ENCODE results near the gene OPA3.

OPA3 gene

DNA sequence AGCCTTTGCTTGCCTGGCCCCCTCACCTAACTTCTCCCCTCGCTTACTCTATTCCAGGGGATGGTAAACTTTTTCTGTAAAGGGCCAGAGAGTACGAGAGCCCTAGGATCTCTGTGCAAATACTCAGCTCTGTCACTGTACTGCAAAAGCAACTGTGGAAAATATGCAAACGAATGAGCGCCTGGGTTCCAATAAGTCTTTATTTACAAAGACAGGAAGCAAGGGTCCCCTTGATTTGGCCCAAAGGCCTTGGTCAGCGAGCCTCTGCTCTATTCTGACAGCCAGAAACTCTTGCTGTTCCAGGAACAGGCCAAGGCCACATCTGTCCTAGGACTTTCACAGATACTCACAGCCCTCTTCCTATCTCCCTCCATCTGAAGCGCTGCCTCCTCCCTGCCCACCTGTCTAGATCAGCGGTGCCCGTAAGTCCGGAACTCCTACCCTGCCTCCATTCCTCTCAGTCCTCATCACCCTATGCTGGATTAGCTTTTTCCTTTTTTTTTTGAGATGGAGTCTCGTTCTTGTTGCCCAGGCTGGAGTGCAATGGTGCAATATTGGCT is 37.3 kb downstream of the OPA3 start:
- peaks cover 2% of the 10 kb centered on the region for H3K36me3 Mint-ChIP-seq (ENCODE audit: insufficient read depth)
- H3K27ac Mint-ChIP-seq (ENCODE audit: low read depth), result no peak overlapping the region
- no peak overlapping the region for H3K4me3 Mint-ChIP-seq
- no peaks in the 10 kb centered on the region for H3K27me3 Mint-ChIP-seq
- ATAC-seq (replicated peaks; ENCODE audit: extremely low read depth, poor library complexity, severe bottlenecking) (no peak), DNase-seq (ENCODE audit: low spot score in 2 of 2) (no peak)
- no peaks in the 10 kb centered on the region for H3K9me3 Mint-ChIP-seq
- H3K4me1 Mint-ChIP-seq, result no peaks in the 10 kb centered on the region

DNA sequence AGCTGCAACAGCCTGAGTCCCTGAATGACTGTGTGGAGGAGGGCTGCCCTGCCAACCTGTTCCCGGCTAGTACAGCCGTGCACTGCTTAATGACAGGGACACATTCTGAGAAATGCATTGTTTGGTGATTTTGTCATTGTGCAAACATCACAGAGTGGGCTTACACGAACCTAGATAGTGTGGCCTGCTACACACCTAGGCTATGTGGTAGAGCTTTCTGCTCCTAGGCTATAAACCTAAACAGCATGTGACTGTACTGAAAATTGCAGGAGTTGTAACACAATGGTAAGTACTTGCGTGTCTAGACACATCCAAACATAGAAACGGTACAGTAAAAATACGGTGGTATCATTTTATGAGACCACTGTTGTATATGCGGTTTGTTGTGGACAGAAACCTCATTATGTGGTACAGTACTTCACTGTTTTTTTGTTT is 42.4 kb downstream of the OPA3 start:
- H3K27ac Mint-ChIP-seq (ENCODE audit: low read depth), result no peak overlapping the region
- no peak for ATAC-seq (replicated peaks; ENCODE audit: extremely low read depth, poor library complexity, severe bottlenecking)
- no peaks in the 10 kb centered on the region for H3K9me3 Mint-ChIP-seq
- no peaks in the 10 kb centered on the region for H3K27me3 Mint-ChIP-seq
- no peaks in the 10 kb centered on the region for H3K4me1 Mint-ChIP-seq
- H3K4me3 Mint-ChIP-seq, result no peak overlapping the region
- no peaks in the 10 kb centered on the region for H3K36me3 Mint-ChIP-seq (ENCODE audit: insufficient read depth)
- DNase-seq (ENCODE audit: low spot score in 2 of 2), result no peak

DNA sequence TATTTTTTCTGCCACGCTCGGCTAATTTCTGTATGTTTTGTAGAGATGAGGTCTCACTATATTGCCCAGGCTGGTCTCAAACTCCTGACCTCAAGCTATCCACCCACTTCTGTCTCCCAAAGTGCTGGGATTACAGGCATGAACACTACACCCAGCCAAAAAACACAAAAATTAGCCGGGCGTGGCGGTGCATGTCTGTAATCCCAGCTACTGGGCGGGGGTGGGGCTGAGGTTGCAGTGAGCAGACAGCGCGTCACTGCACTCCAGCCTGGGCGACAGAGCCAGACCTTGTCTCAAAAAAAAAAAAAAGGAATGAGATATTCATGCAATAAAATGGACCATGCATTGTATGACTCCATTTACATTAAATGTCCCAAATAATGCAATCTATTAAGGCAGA is 45.1 kb downstream of the OPA3 start:
- Mint-ChIP-seq H3K27ac (ENCODE audit: low read depth) (no peak overlapping the region), H3K9me3 (no peaks in the 10 kb centered on the region), H3K27me3 (no peaks in the 10 kb centered on the region), H3K36me3 (ENCODE audit: insufficient read depth) (no peaks in the 10 kb centered on the region), H3K4me1 (no peaks in the 10 kb centered on the region), H3K4me3 (no peak overlapping the region)
- no peak for ATAC-seq (replicated peaks; ENCODE audit: extremely low read depth, poor library complexity, severe bottlenecking)
- DNase-seq (ENCODE audit: low spot score in 2 of 2), result no peak

DNA sequence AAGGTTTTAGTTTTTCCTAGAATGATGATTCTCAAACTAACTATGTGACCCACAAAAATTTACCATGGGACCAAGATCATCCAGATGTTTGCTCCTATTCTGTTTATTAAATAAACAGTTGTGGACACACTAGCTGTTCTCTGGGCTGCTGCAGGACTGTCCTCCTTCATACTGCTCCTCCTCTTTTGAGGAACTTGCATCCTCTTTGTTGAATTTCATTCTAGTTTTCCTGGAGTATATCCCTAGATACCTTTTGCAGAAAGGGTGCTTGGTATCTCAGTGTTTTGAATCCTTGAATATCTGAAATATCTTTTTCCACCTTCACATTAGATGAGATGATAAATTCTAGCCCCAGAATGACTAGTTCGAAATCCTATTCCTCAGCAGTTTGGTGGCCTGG is 53.3 kb downstream of the OPA3 start:
- Mint-ChIP-seq H3K27ac (ENCODE audit: low read depth) (no peak overlapping the region), H3K4me1 (peaks cover 10% of the 10 kb centered on the region), H3K27me3 (no peaks in the 10 kb centered on the region), H3K36me3 (ENCODE audit: insufficient read depth) (peaks cover 6% of the 10 kb centered on the region), H3K4me3 (no peak overlapping the region), H3K9me3 (no peaks in the 10 kb centered on the region)
- ATAC-seq (replicated peaks; ENCODE audit: extremely low read depth, poor library complexity, severe bottlenecking) (no peak), DNase-seq (ENCODE audit: low spot score in 2 of 2) (no peak)

DNA sequence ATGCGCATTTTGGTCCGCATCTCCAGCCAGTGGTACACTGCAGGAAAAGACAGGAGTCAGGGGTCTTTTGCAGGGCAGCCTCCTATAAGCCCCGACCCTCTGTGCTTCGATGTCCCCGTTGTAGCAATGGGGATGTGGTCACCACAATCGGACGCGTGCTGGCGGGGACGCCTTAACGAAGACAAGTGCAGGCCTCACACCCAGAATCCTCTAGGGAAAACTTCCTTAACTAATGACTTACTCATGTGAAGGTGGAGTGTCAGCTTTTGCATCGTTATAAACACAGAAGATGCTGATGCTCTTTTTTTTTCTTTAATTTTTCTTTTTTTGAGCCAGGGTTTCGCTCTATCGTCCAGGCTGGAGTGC is 55.2 kb downstream of the OPA3 start:
- DNase-seq (ENCODE audit: low spot score in 2 of 2) (no peak), ATAC-seq (replicated peaks; ENCODE audit: extremely low read depth, poor library complexity, severe bottlenecking) (no peak)
- H3K27ac Mint-ChIP-seq (ENCODE audit: low read depth), result no peak overlapping the region
- no peaks in the 10 kb centered on the region for H3K9me3 Mint-ChIP-seq
- H3K4me3 Mint-ChIP-seq, result no peak overlapping the region
- no peaks in the 10 kb centered on the region for H3K27me3 Mint-ChIP-seq
- peaks cover 17% of the 10 kb centered on the region for H3K36me3 Mint-ChIP-seq (ENCODE audit: insufficient read depth)
- H3K4me1 Mint-ChIP-seq, result peaks cover 10% of the 10 kb centered on the region

GRCh38 chr19:45528744-45529419 is 55.7 kb downstream of the OPA3 start:
- Mint-ChIP-seq H3K36me3 (ENCODE audit: insufficient read depth) (peaks cover 22% of the 10 kb centered on the region), H3K27ac (ENCODE audit: low read depth) (no peak overlapping the region), H3K27me3 (no peaks in the 10 kb centered on the region), H3K4me3 (no peak overlapping the region), H3K4me1 (peaks cover 11% of the 10 kb centered on the region), H3K9me3 (no peaks in the 10 kb centered on the region)
- ATAC-seq (replicated peaks; ENCODE audit: extremely low read depth, poor library complexity, severe bottlenecking), result no peak
- no peak for DNase-seq (ENCODE audit: low spot score in 2 of 2)

GRCh38 chr19:45528149-45528743 is 56.4 kb downstream of the OPA3 start:
- no peaks in the 10 kb centered on the region for H3K27me3 Mint-ChIP-seq
- ATAC-seq (replicated peaks; ENCODE audit: extremely low read depth, poor library complexity, severe bottlenecking), result no peak
- H3K27ac Mint-ChIP-seq (ENCODE audit: low read depth), result peak overlapping the region; percentile 24
- H3K4me1 Mint-ChIP-seq, result peaks cover 17% of the 10 kb centered on the region
- peaks cover 27% of the 10 kb centered on the region for H3K36me3 Mint-ChIP-seq (ENCODE audit: insufficient read depth)
- no peak for DNase-seq (ENCODE audit: low spot score in 2 of 2)
- no peaks in the 10 kb centered on the region for H3K9me3 Mint-ChIP-seq
- H3K4me3 Mint-ChIP-seq, result no peak overlapping the region

GRCh38 chr19:45527731-45528130 is 56.9 kb downstream of the OPA3 start:
- no peak for DNase-seq (ENCODE audit: low spot score in 2 of 2)
- no peak for ATAC-seq (replicated peaks; ENCODE audit: extremely low read depth, poor library complexity, severe bottlenecking)
- Mint-ChIP-seq H3K36me3 (ENCODE audit: insufficient read depth) (peaks cover 27% of the 10 kb centered on the region), H3K27me3 (no peaks in the 10 kb centered on the region), H3K4me3 (no peak overlapping the region), H3K9me3 (no peaks in the 10 kb centered on the region), H3K4me1 (peaks cover 17% of the 10 kb centered on the region), H3K27ac (ENCODE audit: low read depth) (peak overlapping the region; percentile 24)

DNA sequence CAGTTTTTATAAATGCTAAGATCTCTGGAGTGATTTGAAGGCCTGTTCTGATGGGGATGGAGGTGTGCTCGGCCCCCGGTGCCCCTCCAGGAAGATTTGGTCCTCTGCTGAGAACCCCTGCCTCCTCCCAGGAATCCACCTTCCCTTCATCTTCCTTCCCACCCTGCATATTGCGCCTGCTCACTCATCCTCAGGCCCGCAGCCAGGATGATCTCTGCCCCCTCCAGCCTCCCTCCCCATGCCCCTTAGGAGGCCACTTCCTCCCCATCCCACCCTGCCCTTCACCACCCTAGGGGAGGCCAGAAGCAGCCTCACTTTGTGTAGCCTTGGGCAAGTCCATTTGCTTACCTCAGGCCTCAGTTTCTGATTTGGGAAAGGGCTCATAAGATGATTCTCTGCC is 57.6 kb downstream of the OPA3 start:
- H3K4me3 Mint-ChIP-seq, result no peak overlapping the region
- peaks cover 30% of the 10 kb centered on the region for H3K36me3 Mint-ChIP-seq (ENCODE audit: insufficient read depth)
- no peaks in the 10 kb centered on the region for H3K27me3 Mint-ChIP-seq
- ATAC-seq (replicated peaks; ENCODE audit: extremely low read depth, poor library complexity, severe bottlenecking) (no peak), DNase-seq (ENCODE audit: low spot score in 2 of 2) (no peak)
- H3K27ac Mint-ChIP-seq (ENCODE audit: low read depth), result no peak overlapping the region
- H3K4me1 Mint-ChIP-seq, result peaks cover 17% of the 10 kb centered on the region
- H3K9me3 Mint-ChIP-seq, result no peaks in the 10 kb centered on the region

- H3K27me3 Mint-ChIP-seq, result no peaks in the 10 kb centered on the region
- H3K4me1 Mint-ChIP-seq, result peaks cover 17% of the 10 kb centered on the region
- no peak overlapping the region for H3K4me3 Mint-ChIP-seq
- H3K9me3 Mint-ChIP-seq, result no peaks in the 10 kb centered on the region
- ATAC-seq (replicated peaks; ENCODE audit: extremely low read depth, poor library complexity, severe bottlenecking) (no peak), DNase-seq (ENCODE audit: low spot score in 2 of 2) (no peak)
- H3K36me3 Mint-ChIP-seq (ENCODE audit: insufficient read depth), result peaks cover 35% of the 10 kb centered on the region
- H3K27ac Mint-ChIP-seq (ENCODE audit: low read depth), result no peak overlapping the region
These were observed 58.5 kb downstream of the OPA3 start for GRCh38 chr19:45526143-45526542.

DNA sequence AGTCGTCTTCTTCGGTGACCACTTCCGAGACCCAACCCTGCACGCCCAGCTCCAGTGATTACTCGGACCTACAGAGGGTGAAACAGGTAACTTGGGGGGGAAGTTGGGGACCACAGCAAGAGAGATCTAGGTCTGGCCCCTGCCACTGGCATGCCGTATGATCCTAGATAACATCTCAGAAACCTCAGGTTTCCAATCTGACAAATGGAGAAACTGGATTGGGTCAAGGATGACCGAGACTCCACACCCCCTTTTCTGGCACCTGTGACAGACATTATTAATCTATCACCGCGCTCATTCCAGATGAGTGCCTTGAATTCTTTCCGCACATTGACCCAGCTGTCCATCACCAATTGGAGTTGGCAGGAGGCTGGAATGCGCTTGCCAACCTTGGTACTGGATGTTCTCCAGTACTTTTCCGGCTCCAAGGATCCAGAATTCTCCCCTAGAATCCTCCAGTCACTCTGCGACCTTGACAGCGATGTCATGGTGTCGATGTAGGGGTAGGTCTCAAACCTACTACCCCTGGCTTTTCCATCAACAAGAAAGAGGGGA is 60.0 kb downstream of the OPA3 start:
- H3K9me3 Mint-ChIP-seq, result no peaks in the 10 kb centered on the region
- ATAC-seq (replicated peaks; ENCODE audit: extremely low read depth, poor library complexity, severe bottlenecking) (no peak), DNase-seq (ENCODE audit: low spot score in 2 of 2) (no peak)
- H3K27me3 Mint-ChIP-seq, result no peaks in the 10 kb centered on the region
- H3K4me1 Mint-ChIP-seq, result peaks cover 17% of the 10 kb centered on the region
- no peak overlapping the region for H3K4me3 Mint-ChIP-seq
- no peak overlapping the region for H3K27ac Mint-ChIP-seq (ENCODE audit: low read depth)
- peaks cover 46% of the 10 kb centered on the region for H3K36me3 Mint-ChIP-seq (ENCODE audit: insufficient read depth)

- Mint-ChIP-seq H3K27me3 (no peaks in the 10 kb centered on the region), H3K9me3 (no peaks in the 10 kb centered on the region), H3K36me3 (ENCODE audit: insufficient read depth) (peaks cover 53% of the 10 kb centered on the region), H3K4me1 (peaks cover 17% of the 10 kb centered on the region), H3K27ac (ENCODE audit: low read depth) (peak overlapping the region; percentile 17), H3K4me3 (no peak overlapping the region)
- DNase-seq (ENCODE audit: low spot score in 2 of 2) (peak; percentile 52 to 71), ATAC-seq (replicated peaks; ENCODE audit: extremely low read depth, poor library complexity, severe bottlenecking) (peak; percentile 98)
These were observed 60.9 kb downstream of the OPA3 start for GRCh38 chr19:45523642-45524256.
